ENCODE measurements around the gene TNNI2. TPM values are rescaled to one million over a fixed set of nuclear protein-coding genes. Genes with fewer than 3 reads are reported as not detected.
A peak's percentile ranks its signal among the peaks of the same experiment; 100 is the strongest.

The TNNI2 gene
- polyA plus RNA-seq, 1 donor (not counting 4 experiments of a cell fraction or from before 2014, with no cell fraction given) = 10.7 TPM

DNA sequence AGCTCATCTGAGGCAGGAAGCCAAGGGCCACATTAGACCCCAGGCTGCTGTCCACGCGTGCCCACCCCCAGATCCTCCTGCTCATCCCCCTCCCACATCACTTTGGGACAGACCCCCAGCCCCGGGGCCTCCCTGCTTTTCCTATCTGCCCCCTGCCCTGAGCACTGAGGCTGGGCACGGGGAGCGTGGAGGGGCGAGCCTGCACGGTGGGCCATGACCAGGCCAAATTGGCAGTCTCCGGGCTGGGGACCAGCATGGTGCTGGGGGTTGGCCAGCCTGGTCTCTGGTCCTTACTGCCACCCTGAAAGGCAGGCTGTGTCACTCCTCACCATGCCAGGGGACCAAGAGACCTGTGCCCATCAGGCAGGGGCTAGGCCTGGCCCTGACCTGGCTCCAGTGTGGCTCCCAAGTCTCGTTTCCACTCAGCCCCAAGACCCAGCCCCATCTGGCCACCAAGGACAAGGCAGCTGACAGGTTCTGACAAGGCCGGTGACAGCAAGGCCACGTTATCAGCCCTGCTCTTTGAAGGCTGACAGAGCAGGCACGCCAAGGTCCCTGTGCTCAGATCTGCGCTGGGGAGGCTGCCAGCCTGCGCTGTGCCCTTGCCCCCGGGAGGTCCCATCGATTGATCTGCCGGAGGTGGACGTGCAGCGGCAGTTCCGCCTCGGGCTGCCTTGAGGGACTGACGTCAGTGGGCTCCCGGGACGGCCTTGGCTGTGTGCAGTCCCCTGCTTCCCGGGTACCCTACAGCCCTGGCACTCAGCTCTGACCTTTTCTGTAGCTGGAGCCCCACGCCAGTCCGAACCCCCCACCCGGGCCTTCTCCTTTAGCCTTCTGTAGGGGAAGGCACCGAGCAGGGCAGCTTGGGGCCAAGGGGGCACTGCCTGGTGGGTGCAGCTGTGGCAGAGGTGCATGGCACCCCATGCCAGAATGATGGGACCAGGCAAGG, 3.6 kb downstream of the TNNI2 start:
- no peak overlapping the region for H2AFZ ChIP-seq (ENCODE audit: control insufficient read depth, low read length)
- DNase-seq (ENCODE audit: low read depth, low spot score) = no peak
- H3K4me3 ChIP-seq (ENCODE audit: control insufficient read depth in 2 of 3, extremely low read depth in 1 of 3, insufficient read depth in 2 of 3, low read depth in 1 of 3, low read length in 3 of 3) = no peak overlapping the region
- H3K4me1 ChIP-seq (ENCODE audit: control insufficient read depth, extremely low read depth, insufficient read depth, low read length) = peaks cover 35% of the 10 kb centered on the region
- H3K27me3 ChIP-seq (ENCODE audit: control insufficient read depth, extremely low read depth, insufficient read depth, low read length) = no peaks in the 10 kb centered on the region
- H3K9ac ChIP-seq (ENCODE audit: control insufficient read depth, extremely low read depth, insufficient read depth, low read length) = no peak overlapping the region
- H3K36me3 ChIP-seq (ENCODE audit: control insufficient read depth in 2 of 2, extremely low read depth in 1 of 2, insufficient read depth in 2 of 2, low read length in 2 of 2) = no peaks in the 10 kb centered on the region
- dilution Hi-C loops (cut with MboI; ENCODE audit: extremely low pct_ligation_motif_present, low sequenced_read_pairs) = no loop called here
- no peaks in the 10 kb centered on the region for H4K20me1 ChIP-seq (ENCODE audit: control insufficient read depth, extremely low read depth, insufficient read depth, low read length)
- H3K9me1 ChIP-seq (ENCODE audit: control insufficient read depth, extremely low read depth, insufficient read depth, low read length) = no peaks in the 10 kb centered on the region
- peak overlapping the region; percentile 14 for H3K27ac ChIP-seq (ENCODE audit: control insufficient read depth, insufficient read depth, low read length)
- no peak for TF ChIP-seq EZH2 (IDR thresholded peaks at IDR 0.05; ENCODE audit: low read length)
- TF ChIP-seq, protein P1, sequence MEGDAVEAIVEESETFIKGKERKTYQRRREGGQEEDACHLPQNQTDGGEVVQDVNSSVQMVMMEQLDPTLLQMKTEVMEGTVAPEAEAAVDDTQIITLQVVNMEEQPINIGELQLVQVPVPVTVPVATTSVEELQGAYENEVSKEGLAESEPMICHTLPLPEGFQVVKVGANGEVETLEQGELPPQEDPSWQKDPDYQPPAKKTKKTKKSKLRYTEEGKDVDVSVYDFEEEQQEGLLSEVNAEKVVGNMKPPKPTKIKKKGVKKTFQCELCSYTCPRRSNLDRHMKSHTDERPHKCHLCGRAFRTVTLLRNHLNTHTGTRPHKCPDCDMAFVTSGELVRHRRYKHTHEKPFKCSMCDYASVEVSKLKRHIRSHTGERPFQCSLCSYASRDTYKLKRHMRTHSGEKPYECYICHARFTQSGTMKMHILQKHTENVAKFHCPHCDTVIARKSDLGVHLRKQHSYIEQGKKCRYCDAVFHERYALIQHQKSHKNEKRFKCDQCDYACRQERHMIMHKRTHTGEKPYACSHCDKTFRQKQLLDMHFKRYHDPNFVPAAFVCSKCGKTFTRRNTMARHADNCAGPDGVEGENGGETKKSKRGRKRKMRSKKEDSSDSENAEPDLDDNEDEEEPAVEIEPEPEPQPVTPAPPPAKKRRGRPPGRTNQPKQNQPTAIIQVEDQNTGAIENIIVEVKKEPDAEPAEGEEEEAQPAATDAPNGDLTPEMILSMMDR (optimal IDR thresholded peaks at IDR 0.05 in 1 of 3, IDR thresholded peaks at IDR 0.05 in 1 of 3, conservative IDR thresholded peaks at IDR 0.05 in 1 of 3; ENCODE audit: extremely low read depth in 1 of 3, insufficient read depth in 2 of 3, low read length in 3 of 3) = no peak
- FAIRE-seq = no peak
- H3K4me2 ChIP-seq (ENCODE audit: control insufficient read depth, extremely low read depth, insufficient read depth, low read depth, low read length) = peak overlapping the region; percentile 73
- no peaks in the 10 kb centered on the region for H3K79me2 ChIP-seq (ENCODE audit: control insufficient read depth, insufficient read depth, low read length)
- no peaks in the 10 kb centered on the region for H3K9me3 ChIP-seq (ENCODE audit: control insufficient read depth, low read depth, low read length)

DNA sequence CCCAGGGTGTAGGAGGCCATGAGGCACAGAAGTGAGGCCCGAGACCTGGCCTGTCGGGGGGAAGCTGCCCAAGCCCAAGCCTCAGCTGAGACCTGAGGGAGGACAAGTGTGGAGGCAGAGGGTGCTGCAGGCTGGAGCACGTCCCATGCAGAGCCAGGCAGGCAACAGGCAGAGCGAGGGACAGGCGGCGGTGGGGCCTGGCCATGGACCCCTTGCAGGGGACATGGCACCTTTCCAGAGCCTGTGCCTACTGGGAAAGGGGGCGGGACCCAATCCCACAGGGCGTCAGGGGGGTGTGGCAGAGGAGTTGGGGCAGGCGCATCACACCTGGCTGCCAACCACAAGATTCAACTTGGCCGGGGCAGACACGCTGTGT, 4.3 kb downstream of the TNNI2 start:
- Histone ChIP-seq H3K4me3 (ENCODE audit: control insufficient read depth in 2 of 3, extremely low read depth in 1 of 3, insufficient read depth in 2 of 3, low read depth in 1 of 3, low read length in 3 of 3) (no peak overlapping the region), H3K9ac (ENCODE audit: control insufficient read depth, extremely low read depth, insufficient read depth, low read length) (peak overlapping the region; percentile 50), H3K27ac (ENCODE audit: control insufficient read depth, insufficient read depth, low read length) (peak overlapping the region; percentile 14), H3K79me2 (ENCODE audit: control insufficient read depth, insufficient read depth, low read length) (no peaks in the 10 kb centered on the region), H3K9me3 (ENCODE audit: control insufficient read depth, low read depth, low read length) (no peaks in the 10 kb centered on the region), H3K36me3 (ENCODE audit: control insufficient read depth in 2 of 2, extremely low read depth in 1 of 2, insufficient read depth in 2 of 2, low read length in 2 of 2) (no peaks in the 10 kb centered on the region), H3K27me3 (ENCODE audit: control insufficient read depth, extremely low read depth, insufficient read depth, low read length) (no peaks in the 10 kb centered on the region), H3K9me1 (ENCODE audit: control insufficient read depth, extremely low read depth, insufficient read depth, low read length) (no peaks in the 10 kb centered on the region), H4K20me1 (ENCODE audit: control insufficient read depth, extremely low read depth, insufficient read depth, low read length) (no peaks in the 10 kb centered on the region), H3K4me2 (ENCODE audit: control insufficient read depth, extremely low read depth, insufficient read depth, low read depth, low read length) (peak overlapping the region; percentile 73), H2AFZ (ENCODE audit: control insufficient read depth, low read length) (no peak overlapping the region), H3K4me1 (ENCODE audit: control insufficient read depth, extremely low read depth, insufficient read depth, low read length) (peaks cover 32% of the 10 kb centered on the region)
- dilution Hi-C loops (cut with MboI; ENCODE audit: extremely low pct_ligation_motif_present, low sequenced_read_pairs) = no loop called here
- FAIRE-seq = peak; percentile 20
- no peak for TF ChIP-seq EZH2 (IDR thresholded peaks at IDR 0.05; ENCODE audit: low read length)
- TF ChIP-seq, protein P1 (optimal IDR thresholded peaks at IDR 0.05 in 1 of 3, IDR thresholded peaks at IDR 0.05 in 1 of 3, conservative IDR thresholded peaks at IDR 0.05 in 1 of 3; ENCODE audit: extremely low read depth in 1 of 3, insufficient read depth in 2 of 3, low read length in 3 of 3) = no peak
- DNase-seq (ENCODE audit: low read depth, low spot score) = no peak
